Kidney capillary endothelial cell (primary cell): Measurements from ENCODE around the gene ARPIN.
"Not testable (repeated sequence)": the region's sequence is repeated elsewhere in the genome, so short reads cannot be mapped to it uniquely, and the experiment has no call there.

Experiments
- DNase-seq: peaks from one replicate; pipeline ENCODE4 v3.0.0-alpha.2; 2018; ENCODE audit warnings: low spot score

Gene ARPIN

DNA sequence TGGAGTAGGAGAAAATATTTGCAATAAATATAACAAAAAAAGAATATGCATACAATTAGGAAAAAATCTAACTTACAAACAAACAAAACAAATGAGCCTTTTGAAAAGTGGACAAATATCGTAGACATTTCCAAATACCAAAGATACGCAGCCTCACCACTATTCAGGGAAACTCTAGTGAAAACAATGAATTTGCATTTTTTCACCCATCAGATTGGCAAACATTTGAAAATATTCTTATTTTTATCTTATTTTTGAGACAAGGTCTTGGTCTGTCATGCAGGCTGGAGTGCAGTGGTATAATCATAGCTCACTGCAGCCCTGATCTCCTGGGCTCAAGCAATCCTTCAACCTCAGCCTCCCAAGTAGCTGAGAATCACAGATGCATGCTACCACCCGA lies 34.4 kb downstream of the ARPIN start:
- DNase-seq = no peak

DNA sequence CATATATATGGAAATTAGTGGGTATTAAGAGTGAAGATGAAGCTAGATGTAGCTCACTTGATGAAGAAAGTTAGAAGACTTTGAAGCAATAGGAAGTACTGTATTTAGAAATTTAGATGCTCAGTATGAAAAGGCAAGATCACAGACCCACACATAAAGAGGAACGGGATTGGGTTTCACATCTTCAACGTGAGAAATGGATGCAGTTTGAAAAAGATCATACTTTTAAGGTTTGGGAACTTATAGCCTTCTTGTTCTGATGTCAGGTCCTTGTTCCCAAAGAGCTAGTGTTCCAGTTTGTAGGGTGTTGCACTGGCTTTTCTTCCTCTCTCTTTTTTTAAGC lies 35.7 kb downstream of the ARPIN start:
- no peak for DNase-seq

DNA sequence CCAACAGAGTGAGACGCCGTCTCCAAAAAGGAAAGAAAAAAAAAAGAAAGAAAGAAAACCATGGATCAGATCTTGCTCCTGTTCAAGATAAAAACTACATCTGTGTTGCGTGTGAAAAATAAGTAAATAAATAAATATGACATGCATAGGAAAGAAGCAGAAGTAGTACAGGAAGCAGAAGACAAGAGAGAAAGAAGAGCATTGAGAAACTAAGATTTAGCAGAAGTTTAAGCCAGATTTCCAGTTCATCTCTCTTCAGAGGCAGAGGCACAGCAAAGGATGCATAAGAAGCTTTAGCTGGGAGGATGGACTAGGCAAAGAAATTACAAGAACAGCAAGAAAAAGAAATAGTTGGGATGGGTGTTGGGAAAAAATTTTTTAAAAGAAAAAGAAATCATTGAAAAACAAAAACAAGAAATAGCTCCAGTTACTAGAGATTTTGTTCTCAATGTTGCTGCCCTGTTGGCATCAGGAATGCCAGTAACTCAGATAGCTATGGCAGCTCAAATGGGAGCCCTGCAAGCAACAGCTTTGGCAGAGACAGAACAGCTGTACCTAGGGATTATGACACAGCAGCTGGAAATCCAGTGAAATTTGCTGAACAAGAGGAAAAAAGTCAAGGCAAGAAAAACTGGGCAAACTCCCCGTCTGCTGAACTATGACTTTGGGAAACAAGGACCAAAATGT lies 36.2 kb downstream of the ARPIN start:
- DNase-seq = no peak

DNA sequence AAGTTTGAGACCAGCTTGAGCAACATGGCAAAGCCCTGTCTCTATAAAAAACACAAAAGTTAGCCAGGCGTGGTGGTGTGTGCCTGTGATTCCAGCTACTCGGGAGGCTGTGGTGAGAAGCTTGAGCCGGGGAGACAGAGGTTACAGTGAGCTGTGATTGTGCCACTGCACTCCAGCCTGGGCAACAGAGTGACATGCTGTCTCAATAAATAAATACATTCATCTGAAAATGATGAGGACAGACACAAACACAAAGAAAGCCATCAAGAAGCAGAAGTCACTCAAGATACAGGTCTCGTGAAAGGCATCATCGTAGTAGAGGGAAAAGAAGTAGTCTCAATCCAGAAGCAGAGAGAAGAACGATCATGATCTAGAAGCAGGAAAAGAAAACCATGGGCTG lies 37.0 kb downstream of the ARPIN start:
- no peak for DNase-seq

DNA sequence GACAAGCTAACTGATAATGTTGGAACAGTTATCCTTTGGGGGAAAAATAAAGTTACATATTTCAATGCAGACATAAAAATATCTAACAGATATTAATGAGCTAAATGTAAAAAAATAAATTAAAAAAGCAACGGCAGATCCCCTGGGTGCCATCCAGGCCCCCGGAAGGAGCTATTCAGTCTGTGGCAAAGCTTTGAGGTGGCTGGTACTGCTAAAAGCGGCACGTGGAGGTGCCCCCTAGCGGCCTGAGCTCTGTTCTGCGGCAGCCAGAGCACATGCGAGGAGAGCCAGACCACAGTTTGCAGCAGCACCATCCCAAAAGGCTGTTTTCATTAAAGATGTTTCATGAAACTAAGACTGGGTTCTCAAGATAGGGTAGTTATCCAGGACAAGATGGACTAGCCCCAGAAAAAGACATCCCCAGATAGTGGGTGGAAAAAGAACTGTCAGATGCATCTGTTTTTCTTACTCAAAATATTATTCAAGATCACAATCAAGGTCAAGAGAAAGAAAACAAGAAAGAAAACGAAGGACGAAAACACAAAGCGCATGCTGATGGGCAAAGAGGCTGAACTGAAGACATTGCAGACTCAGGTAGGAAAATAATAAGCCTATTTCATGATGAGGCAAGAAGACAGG lies 37.7 kb downstream of the ARPIN start:
- peak; percentile 74 for DNase-seq

DNA sequence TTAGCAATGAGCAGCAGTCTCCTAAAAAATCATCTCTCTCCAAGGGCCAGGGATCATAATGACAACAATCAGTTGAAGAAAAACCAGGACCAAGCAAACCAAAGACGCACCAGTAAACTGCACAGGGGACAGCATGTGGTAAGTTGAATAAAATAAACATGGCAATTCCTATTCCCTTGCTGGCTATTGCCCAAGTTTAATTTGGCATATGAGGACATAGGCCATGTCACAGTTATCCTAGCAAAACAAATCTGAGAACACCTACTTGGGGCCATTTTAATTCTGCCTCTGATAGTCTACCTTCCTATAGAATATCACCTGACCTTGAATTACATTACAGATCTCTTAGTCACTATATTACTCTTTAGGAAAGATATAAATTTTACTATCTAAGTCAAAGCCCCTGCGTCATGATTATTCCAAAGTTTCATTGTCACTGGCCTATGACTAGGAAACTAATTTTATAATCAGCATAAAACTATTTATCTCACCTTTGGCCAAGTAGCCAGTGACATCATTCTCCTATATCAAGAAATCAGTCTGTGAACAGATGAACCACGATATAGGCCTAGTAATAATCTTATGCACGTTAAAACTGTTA lies 42.0 kb downstream of the ARPIN start:
- no peak for DNase-seq

DNA sequence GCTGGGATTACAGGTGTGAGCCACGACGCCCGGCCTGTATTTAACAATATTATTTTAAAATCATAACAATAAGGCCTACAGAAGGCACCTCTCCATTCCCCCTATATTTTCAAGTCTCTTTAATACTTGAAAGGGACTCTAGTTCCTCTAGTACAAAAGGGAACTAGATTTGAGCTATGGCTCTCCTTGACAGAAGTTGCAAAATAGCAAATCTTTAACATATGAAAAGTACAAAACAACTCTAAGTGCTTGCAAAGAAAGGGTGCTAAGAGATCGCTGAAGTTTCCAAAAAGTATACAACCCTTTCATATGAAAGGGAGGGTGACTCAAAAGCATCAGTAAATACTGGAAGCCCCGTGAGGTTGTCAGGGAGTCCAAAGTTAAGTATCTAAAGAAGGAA lies 42.7 kb downstream of the ARPIN start:
- no peak for DNase-seq

DNA sequence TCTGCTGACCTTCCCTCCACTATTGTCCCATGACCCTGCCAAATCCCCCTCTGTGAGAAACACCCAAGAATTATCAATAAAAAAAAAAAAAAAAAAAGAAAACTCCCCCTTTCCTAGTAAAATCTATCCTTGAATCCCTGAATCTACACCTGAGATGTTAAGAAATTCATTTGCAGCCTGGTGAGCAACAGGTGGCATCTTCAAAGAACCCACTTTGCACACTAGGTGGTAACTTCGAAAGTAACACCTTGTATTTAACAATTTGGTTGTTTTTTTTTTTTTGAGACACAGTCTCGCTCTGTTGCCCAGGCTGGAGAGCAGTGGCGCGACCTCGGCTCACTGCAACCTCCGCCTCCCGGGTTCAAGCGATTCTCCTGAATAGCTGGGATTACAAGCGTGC lies 43.3 kb downstream of the ARPIN start:
- not testable (repeated sequence) for DNase-seq

DNA sequence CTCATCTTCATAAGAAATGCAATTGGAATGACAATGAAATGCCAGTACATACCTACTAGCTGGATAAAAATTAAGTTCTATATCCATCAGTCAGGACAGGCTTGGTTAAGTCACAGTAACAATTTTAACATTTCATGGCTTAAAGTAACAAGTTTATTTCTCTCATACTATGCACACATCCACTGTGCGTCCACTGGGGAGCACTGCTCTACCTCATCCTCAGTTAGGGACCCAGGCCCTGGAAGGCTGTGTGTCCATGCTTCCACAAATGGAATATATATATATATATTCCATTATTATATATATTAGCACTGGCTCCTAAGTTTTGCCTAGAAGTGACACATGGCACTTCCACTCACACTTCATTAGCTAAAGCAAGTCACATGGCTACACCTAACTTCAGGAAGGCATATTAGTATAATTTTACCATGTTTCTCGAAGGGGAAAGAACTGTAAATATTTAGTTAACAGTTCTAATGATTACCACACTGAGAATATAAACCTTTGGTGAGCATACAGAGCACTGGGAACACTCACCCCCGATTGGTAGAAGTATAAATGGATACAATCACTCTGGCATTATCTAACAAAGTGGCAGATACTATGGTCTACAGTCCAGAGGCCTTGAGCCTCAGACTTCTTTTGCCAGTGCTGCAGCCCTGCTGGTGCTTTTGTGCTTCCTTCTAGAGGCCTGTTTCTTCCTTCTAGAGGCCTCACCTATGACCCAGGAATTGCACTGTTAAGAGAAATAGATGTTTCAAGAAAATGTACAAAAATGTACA lies 47.6 kb downstream of the ARPIN start:
- no peak for DNase-seq

DNA sequence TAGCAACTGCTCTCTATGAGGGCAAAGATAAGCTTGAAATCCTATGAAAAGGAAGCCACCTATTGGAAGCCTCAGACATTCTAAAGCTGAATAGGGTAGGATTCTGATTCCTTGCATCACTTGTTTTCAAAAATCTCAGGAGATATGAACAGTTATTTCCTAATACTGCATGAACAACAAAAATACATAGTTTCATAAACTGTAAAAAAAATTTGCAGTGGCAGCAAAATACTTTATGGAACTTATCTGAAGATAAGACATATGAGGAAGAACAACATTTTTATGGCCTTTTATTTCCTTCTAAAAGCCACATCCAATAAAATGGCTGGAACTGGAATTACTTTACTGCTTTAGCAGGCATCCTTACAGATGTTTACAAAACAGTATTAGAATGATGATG lies 48.8 kb downstream of the ARPIN start:
- no peak for DNase-seq

DNA sequence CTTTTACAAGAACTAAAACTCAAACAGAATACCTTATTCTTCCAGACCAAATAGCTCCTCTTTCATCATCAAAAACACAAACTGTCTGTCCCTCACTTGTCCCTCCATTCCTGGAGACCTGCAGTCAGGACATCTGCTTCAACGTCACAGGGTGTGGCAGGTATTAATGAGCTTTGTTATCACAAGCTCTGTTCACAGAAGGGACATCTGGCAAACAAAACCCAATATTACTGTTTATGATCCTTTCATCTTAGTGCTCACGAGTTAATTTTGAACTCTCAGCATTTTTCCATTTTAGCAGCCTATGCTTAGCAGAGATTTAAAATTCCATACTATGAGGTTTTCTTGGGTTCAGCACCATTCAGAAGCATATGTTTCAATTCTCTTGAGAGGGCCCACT lies 51.9 kb downstream of the ARPIN start:
- no peak for DNase-seq

DNA sequence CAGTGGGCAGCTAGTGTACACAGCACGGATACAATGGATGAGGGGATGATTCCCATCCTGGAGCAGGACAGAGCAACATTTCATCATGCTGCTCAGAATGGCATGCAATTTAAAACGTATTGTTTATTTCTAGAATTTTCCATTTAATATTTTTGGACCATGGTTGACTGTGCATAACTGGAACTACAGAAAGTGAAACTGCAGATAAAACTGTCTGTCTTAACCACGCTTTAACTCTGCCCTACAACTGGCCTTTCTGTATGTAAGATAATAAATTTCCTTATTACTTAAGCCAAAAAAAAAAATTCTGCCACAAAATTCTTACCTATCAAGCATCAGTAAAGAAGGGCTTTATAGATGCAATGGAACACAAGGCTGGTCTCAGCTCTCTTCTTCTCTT lies 52.3 kb downstream of the ARPIN start:
- DNase-seq = no peak

DNA sequence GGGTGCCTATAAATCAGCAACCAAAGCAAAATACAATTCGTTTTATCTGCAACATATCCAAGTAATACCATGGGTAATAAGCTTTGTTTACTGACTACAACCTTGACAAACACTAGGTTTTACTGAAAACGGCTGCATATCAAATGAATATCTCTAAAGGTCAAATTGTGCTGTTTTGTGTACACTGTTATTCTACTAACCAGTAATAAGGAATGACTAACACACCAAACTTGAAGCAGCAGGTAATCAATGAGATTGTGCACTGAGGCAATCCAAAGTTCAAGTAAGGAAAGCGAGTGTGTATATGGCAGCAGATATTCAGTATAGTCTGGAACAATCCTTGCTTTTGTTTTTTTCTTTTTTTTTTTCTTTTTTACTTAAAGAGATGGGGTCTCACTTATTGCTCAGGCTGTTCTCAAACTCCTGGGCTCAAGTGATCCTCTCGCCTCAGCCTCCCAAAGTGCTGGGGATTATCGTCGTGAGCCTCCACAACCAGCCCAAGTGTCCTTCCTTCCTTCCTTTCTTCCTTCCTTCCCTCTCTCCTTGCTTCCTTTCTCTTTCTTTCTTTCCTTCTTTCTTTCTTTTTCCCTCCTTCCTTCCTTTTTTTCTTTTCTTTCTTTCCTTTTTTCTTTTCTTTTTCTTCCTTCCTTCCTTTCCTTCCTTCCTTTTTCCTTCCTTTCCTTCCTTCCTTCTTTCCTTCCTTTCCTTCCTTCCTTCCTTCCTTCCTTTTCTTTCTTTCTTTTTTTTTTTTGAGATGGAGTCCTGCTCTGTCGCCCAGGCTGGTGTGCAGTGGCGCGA lies 53.9 kb downstream of the ARPIN start:
- no peak for DNase-seq

DNA sequence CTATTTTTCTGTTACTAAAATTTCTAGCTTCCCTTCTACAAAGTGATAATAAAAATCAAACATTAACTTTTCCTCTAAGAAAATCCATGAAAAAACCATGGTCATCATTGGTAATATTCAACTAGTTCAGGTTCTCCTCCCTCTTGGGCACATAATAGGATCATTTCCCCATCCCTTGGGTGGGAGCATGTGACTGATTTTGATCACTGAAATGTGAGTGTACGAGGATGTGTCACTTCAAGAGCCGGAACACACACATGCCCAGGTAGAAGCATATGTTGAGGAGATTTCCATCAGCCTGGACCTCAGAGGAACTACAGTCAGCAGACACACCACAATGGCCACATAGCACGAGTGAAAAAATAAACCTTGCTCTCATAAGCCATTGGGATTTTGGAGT lies 55.1 kb downstream of the ARPIN start:
- DNase-seq = no peak

DNA sequence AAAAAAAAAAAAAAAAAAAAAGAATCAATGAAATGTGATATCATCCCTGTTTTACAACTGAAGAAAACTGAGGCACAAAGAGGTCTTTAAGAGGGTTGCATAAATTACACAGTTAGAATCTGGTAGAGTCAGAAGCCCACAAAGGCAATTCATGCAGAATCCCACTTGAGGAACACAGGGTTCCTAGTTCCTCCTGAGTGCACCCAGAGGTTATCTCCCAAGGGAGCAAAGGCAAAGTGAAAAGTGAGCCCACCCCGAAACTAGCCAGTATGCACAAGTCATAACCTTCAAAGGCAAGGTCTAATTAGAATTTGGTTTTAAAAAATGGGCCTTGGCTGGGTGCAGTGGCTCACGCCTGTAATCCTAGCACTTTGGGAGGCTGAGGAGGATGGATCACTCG lies 56.8 kb downstream of the ARPIN start:
- DNase-seq = no peak

DNA sequence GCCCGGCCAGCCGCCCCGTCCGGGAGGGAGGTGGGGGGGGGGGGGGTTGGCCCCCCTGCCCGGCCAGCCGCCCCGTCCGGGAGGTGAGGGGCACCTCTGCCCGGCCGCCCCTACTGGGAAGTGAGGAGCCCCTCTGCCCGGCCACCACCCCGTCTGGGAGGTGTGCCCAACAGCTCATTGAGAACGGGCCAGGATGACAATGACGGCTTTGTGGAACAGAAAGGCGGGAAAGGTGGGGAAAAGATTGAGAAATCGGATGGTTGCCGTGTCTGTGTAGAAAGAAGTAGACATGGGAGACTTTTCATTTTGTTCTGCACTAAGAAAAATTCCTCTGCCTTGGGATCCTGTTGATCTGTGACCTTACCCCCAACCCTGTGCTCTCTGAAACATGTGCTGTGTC lies 57.9 kb downstream of the ARPIN start:
- not testable (repeated sequence) for DNase-seq

DNA sequence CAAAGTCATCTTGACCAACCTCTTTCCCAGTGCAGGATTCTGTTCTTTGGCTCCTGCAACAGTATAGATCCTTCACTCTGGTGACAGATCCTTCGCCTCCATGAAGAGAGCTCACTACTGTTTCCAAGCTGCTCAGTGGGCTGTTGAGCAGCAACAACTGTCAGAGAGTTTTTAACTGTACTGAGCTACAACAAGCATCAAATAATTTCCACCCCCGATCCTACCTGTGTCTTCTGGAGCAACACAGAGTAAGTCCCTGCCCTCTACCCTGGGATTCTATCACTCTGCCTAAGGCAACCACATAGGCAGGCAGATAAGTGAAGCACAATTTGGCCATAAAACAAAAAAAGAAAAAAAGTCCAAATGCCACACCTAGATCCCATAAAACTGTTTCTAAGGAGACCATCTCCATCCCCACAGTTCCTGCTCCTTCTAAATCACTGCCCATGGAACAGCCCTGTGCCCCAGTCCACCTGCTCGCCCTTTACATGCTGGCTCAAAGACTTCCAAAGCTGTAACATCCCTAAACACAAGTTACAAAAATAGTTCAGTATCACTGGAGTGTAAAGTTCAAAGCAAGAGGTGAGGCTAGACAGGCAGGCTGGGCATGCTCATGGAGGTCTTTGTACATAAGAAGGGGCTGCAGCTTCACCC lies 60.3 kb downstream of the ARPIN start:
- no peak for DNase-seq

DNA sequence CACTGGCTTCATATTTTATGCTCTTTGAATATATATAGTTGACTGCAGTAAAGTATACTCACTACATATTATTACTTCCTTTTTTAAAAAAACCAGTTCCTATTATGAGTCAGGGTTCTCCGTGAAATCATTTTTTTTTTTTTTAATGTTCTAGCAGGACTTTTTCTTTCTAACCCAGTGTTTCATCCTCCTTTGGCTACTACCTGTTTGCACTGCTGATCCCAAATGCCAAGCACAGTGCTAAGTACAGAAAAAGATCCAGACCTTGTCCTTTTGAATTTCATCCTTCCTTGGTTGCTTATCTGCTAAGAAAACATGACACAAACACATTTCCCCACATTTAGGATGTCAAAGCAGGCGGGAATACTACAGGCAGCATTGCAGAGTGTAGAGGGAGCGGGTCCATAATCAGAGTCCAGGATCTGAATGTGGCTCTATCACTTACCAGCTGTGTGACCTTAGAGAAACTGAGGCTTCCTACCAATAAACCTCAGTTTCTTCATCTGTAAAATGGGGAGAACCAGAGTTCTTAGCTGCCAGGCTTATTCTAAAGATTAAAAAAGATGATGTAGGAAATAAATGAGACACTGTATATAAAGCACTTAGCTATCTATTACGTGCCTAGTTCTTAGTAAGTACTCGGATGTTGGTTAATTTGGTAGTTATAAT lies 60.9 kb downstream of the ARPIN start:
- DNase-seq = peak; percentile 53

DNA sequence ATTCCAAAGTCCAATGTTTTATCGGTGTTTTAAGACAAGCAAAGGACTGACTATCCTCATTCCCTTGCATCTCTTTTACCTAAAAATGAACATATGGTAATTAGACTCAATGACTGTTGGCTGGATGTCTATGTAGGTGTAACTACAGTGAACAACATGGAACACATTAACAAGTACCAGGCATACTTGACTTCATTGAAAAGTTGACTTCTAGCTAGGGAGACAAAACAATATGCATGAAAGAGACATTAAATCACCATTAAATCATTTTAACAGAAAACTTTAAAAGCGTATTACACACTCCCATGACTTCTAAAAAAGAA lies 63.8 kb downstream of the ARPIN start:
- DNase-seq = no peak

DNA sequence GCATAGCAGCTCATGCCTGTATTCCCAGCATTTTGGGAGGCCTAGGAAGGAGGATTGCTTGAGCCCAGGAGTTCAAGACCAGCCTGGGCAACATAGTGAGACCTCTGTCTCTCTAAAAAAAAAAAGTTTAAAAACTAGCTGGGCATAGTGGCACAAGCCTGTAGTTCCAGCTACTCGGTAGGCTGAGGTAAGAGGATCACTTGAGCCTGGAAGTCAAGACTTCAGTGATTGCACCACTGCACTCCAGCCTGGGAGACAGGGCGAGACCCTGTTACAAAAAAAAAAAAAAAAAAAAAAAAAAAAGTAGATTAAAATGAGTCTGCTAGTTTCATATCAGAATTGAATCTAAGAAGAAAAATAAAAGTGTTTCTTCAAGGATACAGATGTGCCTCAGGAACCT lies 65.7 kb downstream of the ARPIN start:
- DNase-seq = no peak

DNA sequence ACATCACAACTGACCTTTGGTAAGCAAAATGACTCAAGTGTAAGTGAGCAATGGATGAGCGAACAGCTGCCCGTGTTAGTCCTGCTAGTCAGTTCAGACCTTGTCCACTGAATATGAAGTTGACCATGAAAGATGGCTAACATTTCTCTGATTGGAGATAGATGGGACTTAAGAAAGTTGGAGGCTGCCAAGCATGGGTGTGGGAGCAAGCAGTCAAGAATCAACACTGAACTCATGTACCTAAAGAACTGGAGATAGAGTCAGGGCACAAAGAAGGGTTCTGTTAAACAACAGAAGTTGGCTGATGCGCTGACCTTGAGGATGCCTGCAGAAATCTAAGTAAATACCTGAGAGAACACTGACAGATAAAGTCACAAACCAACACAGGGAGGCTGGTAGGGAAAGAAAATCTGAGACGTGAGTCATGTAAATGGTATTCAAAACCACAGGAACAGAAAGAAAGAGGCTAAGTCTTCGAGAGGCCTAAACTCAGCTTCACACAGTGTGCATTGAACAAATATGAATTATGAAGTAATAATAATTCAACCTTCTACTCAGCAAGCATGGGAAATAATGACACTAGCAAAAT lies 67.4 kb downstream of the ARPIN start:
- peak; percentile 59 for DNase-seq
